GM21526 (cell line): ENCODE results near the gene DNAH6.
A peak's percentile ranks its signal among the peaks of the same experiment; 100 is the strongest.
"Not testable (repeated sequence)": the region's sequence is repeated elsewhere in the genome, so short reads cannot be mapped to it uniquely, and the experiment has no call there.

ENCODE experiments used
- ATAC-seq: cut with Tn5 transposase; IDR thresholded peaks from one replicate; pipeline ENCODE4 v1.9.1; 2021; ENCODE audit warnings: moderate library complexity; ENCODE audit not compliant: unreplicated experiment, low FRiP score

DNAH6 gene

GRCh38 chr2:84516234-84516986, at the start of gene DNAH6:
Gene DNAH6, plus strand, starts transcription at chr2:84516498. Its CDS starts 1,329 bp downstream, at chr2:84517827.
- peak; percentile 92 for ATAC-seq

- ATAC-seq: no peak
These were observed 48.9 kb upstream of the DNAH6 start for GRCh38 chr2:84467389-84467788.

- ATAC-seq: not testable (repeated sequence)
These were observed 43.9 kb upstream of the DNAH6 start for GRCh38 chr2:84472423-84472822.

- ATAC-seq: no peak
These were observed 43.3 kb upstream of the DNAH6 start for GRCh38 chr2:84472856-84473565.

- no peak for ATAC-seq
These were observed 42.1 kb upstream of the DNAH6 start for GRCh38 chr2:84474176-84474575.

- no peak for ATAC-seq
These were observed 38.4 kb upstream of the DNAH6 start for GRCh38 chr2:84477886-84478285.

GRCh38 chr2:84478867-84479266, 37.4 kb upstream of the DNAH6 start:
- no peak for ATAC-seq

- ATAC-seq: no peak
These were observed 34.6 kb upstream of the DNAH6 start for GRCh38 chr2:84481702-84482101.

- ATAC-seq: no peak
These were observed 33.7 kb upstream of the DNAH6 start for GRCh38 chr2:84482603-84483002.

GRCh38 chr2:84483320-84483719, 33.0 kb upstream of the DNAH6 start:
- ATAC-seq: no peak

GRCh38 chr2:84486441-84487115, 29.7 kb upstream of the DNAH6 start:
- ATAC-seq: no peak

GRCh38 chr2:84487298-84487996, 28.9 kb upstream of the DNAH6 start:
- ATAC-seq: no peak

GRCh38 chr2:84491256-84491655, 25.0 kb upstream of the DNAH6 start:
- ATAC-seq: no peak

GRCh38 chr2:84491741-84492140, 24.6 kb upstream of the DNAH6 start:
- no peak for ATAC-seq

GRCh38 chr2:84492571-84492970, 23.7 kb upstream of the DNAH6 start:
- no peak for ATAC-seq

GRCh38 chr2:84493514-84493913, 22.8 kb upstream of the DNAH6 start:
- no peak for ATAC-seq

- ATAC-seq: no peak
These were observed 22.2 kb upstream of the DNAH6 start for GRCh38 chr2:84494070-84494469.

- peak; percentile 91 for ATAC-seq
These were observed 20.7 kb upstream of the DNAH6 start for GRCh38 chr2:84495539-84496146.

- no peak for ATAC-seq
These were observed 19.9 kb upstream of the DNAH6 start for GRCh38 chr2:84496386-84496785.

- ATAC-seq: no peak
These were observed 19.0 kb upstream of the DNAH6 start for GRCh38 chr2:84497285-84497684.
